ENCODE data around the gene SLC8A1.

Gene SLC8A1

DNA sequence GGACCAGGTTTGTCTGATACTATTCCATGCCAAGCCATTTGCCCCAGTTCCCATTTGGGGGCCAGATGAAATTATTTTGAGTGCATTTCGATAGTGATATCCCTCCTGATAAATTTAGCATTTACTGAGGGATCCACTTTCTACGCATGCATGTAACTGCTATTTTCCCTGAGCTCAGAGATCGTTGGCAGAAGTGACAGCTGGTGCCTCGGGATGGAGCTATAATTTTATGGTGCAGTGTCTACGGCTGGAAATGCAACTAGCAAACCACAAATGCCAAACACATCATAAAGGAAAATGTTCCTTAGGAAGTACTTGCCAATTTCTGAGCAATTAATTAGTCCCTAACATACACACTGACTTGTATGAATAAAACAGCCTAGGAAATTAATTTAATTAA is 254.8 kb downstream of the SLC8A1 start:
- H2BK12ac ChIP-seq (ENCODE audit: low read length): no peak overlapping the region
- no peak overlapping the region for H4K91ac ChIP-seq (ENCODE audit: low read depth, low read length)
- peaks cover 0 to 7% of the 10 kb centered on the region in 2 experiments for H3K4me1 ChIP-seq (ENCODE audit: control insufficient read depth in 1 of 2, insufficient read depth in 2 of 2, low read length in 2 of 2)
- no peak overlapping the region for H2BK120ac ChIP-seq (ENCODE audit: insufficient read depth, low read length, poor library complexity)
- no peak for DNase-seq
- no CpG with 5 or more reads among the region's 5 CpGs for WGBS (ENCODE audit: extremely low coverage, insufficient coverage, insufficient read length)
- H2BK5ac ChIP-seq (ENCODE audit: low read depth, low read length, poor library complexity): no peak overlapping the region
- no peak overlapping the region for H3K14ac ChIP-seq (ENCODE audit: low read length)
- H4K12ac ChIP-seq (ENCODE audit: low read depth, low read length): no peak overlapping the region
- no peak overlapping the region for H3K27ac ChIP-seq (ENCODE audit: low read depth, low read length)
- H3K4me2 ChIP-seq (ENCODE audit: low read length): no peak overlapping the region
- no peak overlapping the region for H3K23ac ChIP-seq (ENCODE audit: low read length)
- H3K4ac ChIP-seq (ENCODE audit: low read depth, low read length): no peak overlapping the region
- H3K9me3 ChIP-seq (ENCODE audit: insufficient read depth, low read depth, low read length): no peaks in the 10 kb centered on the region
- no peak overlapping the region for H2AK5ac ChIP-seq (ENCODE audit: low read length)
- H3K79me1 ChIP-seq (ENCODE audit: low read length): peaks cover 9% of the 10 kb centered on the region
- no peak overlapping the region for H4K8ac ChIP-seq (ENCODE audit: low read depth, low read length)
- H3K18ac ChIP-seq (ENCODE audit: low read length): no peak overlapping the region
- H3K9ac ChIP-seq (ENCODE audit: low read length): no peak overlapping the region
- no peaks in the 10 kb centered on the region for H3K79me2 ChIP-seq (ENCODE audit: control insufficient read depth, insufficient read depth, low read length, poor library complexity)
- H3K36me3 ChIP-seq (ENCODE audit: control insufficient read depth in 1 of 2, insufficient read depth in 2 of 2, low read length in 2 of 2): no peaks in the 10 kb centered on the region
- no peak overlapping the region for H2AFZ ChIP-seq (ENCODE audit: insufficient read depth, low read length, poor library complexity)
- no peak overlapping the region for H3K4me3 ChIP-seq (ENCODE audit: low read depth, low read length)
- no peaks in the 10 kb centered on the region for H3K27me3 ChIP-seq (ENCODE audit: insufficient read depth, low read length)

DNA sequence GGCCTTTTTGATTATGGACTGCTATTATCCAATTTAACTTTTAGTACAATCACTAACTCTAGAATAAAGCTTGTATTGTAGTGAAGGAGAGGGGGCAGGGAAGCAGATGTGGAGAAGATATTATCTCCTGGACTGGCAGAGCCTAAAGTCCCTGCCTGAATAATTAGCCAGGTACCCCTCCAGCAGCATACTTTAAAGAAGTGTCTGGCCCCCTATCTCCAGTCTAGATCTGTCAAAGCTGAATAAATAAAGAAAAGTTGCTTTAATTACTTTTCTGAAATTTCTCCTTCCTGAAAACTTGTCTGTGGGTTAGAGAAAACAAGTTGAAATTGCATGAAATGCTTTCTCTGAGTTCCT is 258.2 kb downstream of the SLC8A1 start:
- Histone ChIP-seq H3K4ac (ENCODE audit: low read depth, low read length) (no peak overlapping the region), H2BK5ac (ENCODE audit: low read depth, low read length, poor library complexity) (no peak overlapping the region), H4K12ac (ENCODE audit: low read depth, low read length) (no peak overlapping the region), H3K23ac (ENCODE audit: low read length) (no peak overlapping the region), H3K4me1 (ENCODE audit: control insufficient read depth in 1 of 2, insufficient read depth in 2 of 2, low read length in 2 of 2) (peaks cover 0 to 4% of the 10 kb centered on the region in 2 experiments), H3K27ac (ENCODE audit: low read depth, low read length) (peak overlapping the region; percentile 59), H2BK120ac (ENCODE audit: insufficient read depth, low read length, poor library complexity) (no peak overlapping the region), H3K14ac (ENCODE audit: low read length) (no peak overlapping the region), H3K4me2 (ENCODE audit: low read length) (no peak overlapping the region), H3K18ac (ENCODE audit: low read length) (no peak overlapping the region), H3K9ac (ENCODE audit: low read length) (no peak overlapping the region), H3K4me3 (ENCODE audit: low read depth, low read length) (no peak overlapping the region), H3K79me2 (ENCODE audit: control insufficient read depth, insufficient read depth, low read length, poor library complexity) (no peaks in the 10 kb centered on the region), H3K9me3 (ENCODE audit: insufficient read depth, low read depth, low read length) (no peaks in the 10 kb centered on the region), H2AK5ac (ENCODE audit: low read length) (no peak overlapping the region), H3K27me3 (ENCODE audit: insufficient read depth, low read length) (no peaks in the 10 kb centered on the region), H3K79me1 (ENCODE audit: low read length) (peaks cover 2% of the 10 kb centered on the region), H2BK12ac (ENCODE audit: low read length) (no peak overlapping the region), H3K36me3 (ENCODE audit: control insufficient read depth in 1 of 2, insufficient read depth in 2 of 2, low read length in 2 of 2) (no peaks in the 10 kb centered on the region), H2AFZ (ENCODE audit: insufficient read depth, low read length, poor library complexity) (no peak overlapping the region), H4K8ac (ENCODE audit: low read depth, low read length) (no peak overlapping the region), H4K91ac (ENCODE audit: low read depth, low read length) (no peak overlapping the region)
- no peak for DNase-seq

DNA sequence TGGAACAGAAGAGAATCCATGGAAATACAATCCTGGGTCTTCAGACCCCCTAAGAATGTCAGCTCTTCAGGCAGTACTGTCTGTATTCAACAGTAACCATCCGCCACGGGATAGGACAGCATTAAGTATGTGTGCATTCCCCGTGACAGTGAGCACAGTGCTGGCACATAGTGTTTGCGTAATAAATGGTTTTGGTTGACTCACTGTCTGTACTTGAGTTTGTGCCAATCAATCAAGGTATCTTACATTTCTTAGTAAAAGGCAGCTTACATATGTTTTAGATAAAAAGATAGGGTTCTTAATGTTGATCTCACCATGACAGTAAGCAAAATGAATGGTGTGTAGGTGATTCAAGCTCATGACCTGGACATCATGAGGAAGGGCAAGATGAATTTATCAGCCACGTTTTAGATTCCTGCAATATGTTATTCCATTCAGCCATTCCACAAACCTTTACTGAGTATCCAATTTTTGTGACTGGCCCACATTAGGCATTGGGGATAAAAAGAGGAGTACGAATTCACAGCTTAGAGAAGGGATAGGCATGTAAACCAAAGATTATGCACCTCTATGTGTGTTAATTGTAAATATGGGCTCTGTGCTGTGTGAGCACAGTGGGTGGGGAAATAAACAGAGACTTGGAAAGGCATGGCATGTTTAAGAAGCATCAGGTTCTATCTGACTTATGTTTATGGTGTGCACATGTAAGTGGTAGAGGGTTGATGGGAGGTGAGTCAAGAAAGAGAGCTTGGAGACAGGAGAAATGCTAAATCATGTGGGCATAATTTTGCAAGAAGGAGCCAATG is 258.8 kb downstream of the SLC8A1 start:
- Histone ChIP-seq H4K91ac (ENCODE audit: low read depth, low read length) (no peak overlapping the region), H3K18ac (ENCODE audit: low read length) (no peak overlapping the region), H3K27me3 (ENCODE audit: insufficient read depth, low read length) (no peaks in the 10 kb centered on the region), H2AFZ (ENCODE audit: insufficient read depth, low read length, poor library complexity) (no peak overlapping the region), H2BK12ac (ENCODE audit: low read length) (no peak overlapping the region), H3K9ac (ENCODE audit: low read length) (no peak overlapping the region), H3K23ac (ENCODE audit: low read length) (peak overlapping the region; percentile 37), H3K14ac (ENCODE audit: low read length) (no peak overlapping the region), H3K27ac (ENCODE audit: low read depth, low read length) (peak overlapping the region; percentile 59), H3K36me3 (ENCODE audit: control insufficient read depth in 1 of 2, insufficient read depth in 2 of 2, low read length in 2 of 2) (no peaks in the 10 kb centered on the region), H3K79me1 (ENCODE audit: low read length) (peaks cover 2% of the 10 kb centered on the region), H3K4ac (ENCODE audit: low read depth, low read length) (no peak overlapping the region), H3K4me3 (ENCODE audit: low read depth, low read length) (no peak overlapping the region), H4K12ac (ENCODE audit: low read depth, low read length) (no peak overlapping the region), H2AK5ac (ENCODE audit: low read length) (no peak overlapping the region), H3K79me2 (ENCODE audit: control insufficient read depth, insufficient read depth, low read length, poor library complexity) (no peaks in the 10 kb centered on the region), H3K4me2 (ENCODE audit: low read length) (no peak overlapping the region), H2BK120ac (ENCODE audit: insufficient read depth, low read length, poor library complexity) (no peak overlapping the region), H3K4me1 (ENCODE audit: control insufficient read depth in 1 of 2, insufficient read depth in 2 of 2, low read length in 2 of 2) (peaks cover 0 to 4% of the 10 kb centered on the region in 2 experiments), H4K8ac (ENCODE audit: low read depth, low read length) (no peak overlapping the region), H2BK5ac (ENCODE audit: low read depth, low read length, poor library complexity) (no peak overlapping the region), H3K9me3 (ENCODE audit: insufficient read depth, low read depth, low read length) (no peaks in the 10 kb centered on the region)
- no CpG with 5 or more reads among the region's 6 CpGs for WGBS (ENCODE audit: extremely low coverage, insufficient coverage, insufficient read length)
- DNase-seq: peak in 1 of 2 donors; percentile 34

DNA sequence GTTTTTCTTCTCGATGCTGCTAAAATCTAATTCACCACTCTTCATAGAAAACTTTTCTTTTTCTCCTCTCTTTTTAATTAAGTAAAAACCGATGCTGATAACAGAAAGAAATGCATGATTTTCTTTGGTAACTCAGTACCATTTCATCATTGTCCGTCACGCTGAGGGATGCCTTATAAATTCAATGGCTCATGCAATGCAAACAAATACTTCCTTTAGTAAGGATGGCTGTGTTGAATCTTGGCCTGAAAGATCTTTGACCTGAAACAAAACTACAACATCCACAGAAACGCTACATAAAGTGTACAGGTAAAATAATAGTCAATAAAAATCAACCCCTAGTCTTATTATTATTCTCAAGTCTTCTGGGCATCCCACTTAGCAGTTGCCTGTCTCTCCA is 261.4 kb downstream of the SLC8A1 start:
- no peaks in the 10 kb centered on the region for H3K36me3 ChIP-seq (ENCODE audit: control insufficient read depth in 1 of 2, insufficient read depth in 2 of 2, low read length in 2 of 2)
- H3K18ac ChIP-seq (ENCODE audit: low read length): no peak overlapping the region
- no peaks in the 10 kb centered on the region for H3K9me3 ChIP-seq (ENCODE audit: insufficient read depth, low read depth, low read length)
- H3K79me2 ChIP-seq (ENCODE audit: control insufficient read depth, insufficient read depth, low read length, poor library complexity): no peaks in the 10 kb centered on the region
- no peaks in the 10 kb centered on the region for H3K79me1 ChIP-seq (ENCODE audit: low read length)
- H3K4me3 ChIP-seq (ENCODE audit: low read depth, low read length): no peak overlapping the region
- H2AFZ ChIP-seq (ENCODE audit: insufficient read depth, low read length, poor library complexity): no peak overlapping the region
- no peak overlapping the region for H4K12ac ChIP-seq (ENCODE audit: low read depth, low read length)
- no peaks in the 10 kb centered on the region for H3K27me3 ChIP-seq (ENCODE audit: insufficient read depth, low read length)
- no peak overlapping the region for H3K4me2 ChIP-seq (ENCODE audit: low read length)
- WGBS (ENCODE audit: extremely low coverage, insufficient coverage, insufficient read length): no CpG with 5 or more reads among the region's 5 CpGs
- no peak for DNase-seq
- H3K4me1 ChIP-seq (ENCODE audit: control insufficient read depth in 1 of 2, insufficient read depth in 2 of 2, low read length in 2 of 2): peaks cover 0 to 4% of the 10 kb centered on the region in 2 experiments
- no peak overlapping the region for H3K27ac ChIP-seq (ENCODE audit: low read depth, low read length)
- H3K14ac ChIP-seq (ENCODE audit: low read length): no peak overlapping the region
- H2BK120ac ChIP-seq (ENCODE audit: insufficient read depth, low read length, poor library complexity): no peak overlapping the region
- H2BK12ac ChIP-seq (ENCODE audit: low read length): no peak overlapping the region
- H3K9ac ChIP-seq (ENCODE audit: low read length): no peak overlapping the region
- no peak overlapping the region for H3K23ac ChIP-seq (ENCODE audit: low read length)
- H3K4ac ChIP-seq (ENCODE audit: low read depth, low read length): no peak overlapping the region
- H4K91ac ChIP-seq (ENCODE audit: low read depth, low read length): no peak overlapping the region
- H2AK5ac ChIP-seq (ENCODE audit: low read length): no peak overlapping the region
- H4K8ac ChIP-seq (ENCODE audit: low read depth, low read length): no peak overlapping the region
- no peak overlapping the region for H2BK5ac ChIP-seq (ENCODE audit: low read depth, low read length, poor library complexity)
